Ascending aorta (tissue), 2 donors: ENCODE results near the gene ZIC4. TPM values are rescaled to one million over a fixed set of nuclear protein-coding genes. Genes with fewer than 3 reads are reported as not detected.

Experiments
- DNase-seq, 2 donors: peaks; one replicate each; pipeline ENCODE4 v3.0.0-alpha.2; 2019; ENCODE audit warnings: low spot score in 2 of 2
- H3K27ac ChIP-seq, 2 donors: fragments of 200-600 bp; sonication (generic); one replicate each; pipeline ENCODE4 v1.5.1; 2016 to 2017; ENCODE audit warnings: mild to moderate bottlenecking in 1 of 2
- H3K27me3 ChIP-seq: fragments of 200-600 bp; sonication (generic); one replicate; pipeline ENCODE4 v1.5.1; 2017
- H3K36me3 ChIP-seq, 2 donors: fragments of 200-600 bp; sonication (generic); one replicate each; pipeline ENCODE4 v1.5.1; 2016
- H3K4me1 ChIP-seq, 2 donors: fragments of 200-600 bp; sonication (generic); one replicate each; pipeline ENCODE4 v1.5.1; 2016 to 2017; ENCODE audit warnings: mild to moderate bottlenecking in 1 of 2
- H3K4me3 ChIP-seq, 2 donors: fragments of 200-600 bp; sonication (generic); one replicate each; pipeline ENCODE4 v1.5.1; 2016 to 2017; ENCODE audit warnings: mild to moderate bottlenecking in 1 of 2
- H3K9me3 ChIP-seq, 2 donors: fragments of 200-600 bp; sonication (generic); one replicate each; pipeline ENCODE4 v1.5.1; 2016
- CTCF ChIP-seq, 3 experiments: fragments of 200-600 bp in 2 of 3; fragments of 450-650 bp in 1 of 3; sonication (generic) in 2 of 3; IDR thresholded peaks; one replicate each; pipeline ENCODE4 v1.5.1; 2016 to 2019; ENCODE audit warnings: antibody characterized with exemption in 3 of 3, mild to moderate bottlenecking in 1 of 3, moderate library complexity in 1 of 3
- intact Hi-C: fragments of 100-400 bp; cut with DNase I; formaldehyde crosslinking; loops from one replicate; pipeline ENCODE4 v1.15.1; 2023
- total RNA-seq: library from RNA; depleted of rRNA; stranded (reverse); fragments of >200 nt; gene quantifications from one replicate; pipeline ENCODE4 v1.1.0, GENCODE V29; 2016

ZIC4 gene
- total RNA-seq, 1 donor from 2014 or later = not detected

GRCh38 chr3:147380977-147381376 lies 25.4 kb downstream of the ZIC4 start:
- intact Hi-C loops = loop anchor here (10.0 kb wide), 1 partner anchor 234 kb away; no protein-coding TSS in a partner anchor
- Histone ChIP-seq H3K4me3 (no peak overlapping the region), H3K4me1 (no peaks in the 10 kb centered on the region), H3K27ac (no peak overlapping the region), H3K9me3 (no peaks in the 10 kb centered on the region), H3K36me3 (no peaks in the 10 kb centered on the region), H3K27me3 (peaks cover 35% of the 10 kb centered on the region)
- TF ChIP-seq CTCF (IDR thresholded peaks at IDR 0.05) = no peak
- DNase-seq = no peak

GRCh38 chr3:147380387-147380951 lies 25.9 kb downstream of the ZIC4 start:
- Histone ChIP-seq H3K4me3 (no peak overlapping the region), H3K36me3 (no peaks in the 10 kb centered on the region), H3K27me3 (peaks cover 37% of the 10 kb centered on the region), H3K27ac (no peak overlapping the region), H3K9me3 (no peaks in the 10 kb centered on the region), H3K4me1 (no peaks in the 10 kb centered on the region)
- no peak for DNase-seq
- intact Hi-C loops = loop anchor here (10.0 kb wide), 1 partner anchor 234 kb away; no protein-coding TSS in a partner anchor
- no peak for TF ChIP-seq CTCF (IDR thresholded peaks at IDR 0.05)

- no peaks in the 10 kb centered on the region for H3K4me1 ChIP-seq
- H3K36me3 ChIP-seq = no peaks in the 10 kb centered on the region
- no peak for DNase-seq
- TF ChIP-seq CTCF (IDR thresholded peaks at IDR 0.05) = no peak
- no peak overlapping the region for H3K4me3 ChIP-seq
- H3K9me3 ChIP-seq = no peaks in the 10 kb centered on the region
- peaks cover 33% of the 10 kb centered on the region for H3K27me3 ChIP-seq
- intact Hi-C loops = loop anchor here (10.0 kb wide), 1 partner anchor 235 kb away; no protein-coding TSS in a partner anchor
- no peak overlapping the region for H3K27ac ChIP-seq
These were observed 26.7 kb downstream of the ZIC4 start for GRCh38 chr3:147379651-147380050.

GRCh38 chr3:147377412-147378367 lies 28.7 kb downstream of the ZIC4 start:
- intact Hi-C loops = no loop called here
- Histone ChIP-seq H3K4me3 (no peak overlapping the region), H3K27me3 (peaks cover 25% of the 10 kb centered on the region), H3K36me3 (no peaks in the 10 kb centered on the region), H3K27ac (no peak overlapping the region), H3K9me3 (no peaks in the 10 kb centered on the region), H3K4me1 (no peaks in the 10 kb centered on the region)
- no peak for DNase-seq
- TF ChIP-seq CTCF (IDR thresholded peaks at IDR 0.05) = no peak

- intact Hi-C loops = no loop called here
- Histone ChIP-seq H3K4me1 (no peaks in the 10 kb centered on the region), H3K9me3 (no peaks in the 10 kb centered on the region), H3K27ac (no peak overlapping the region), H3K36me3 (no peaks in the 10 kb centered on the region), H3K4me3 (no peak overlapping the region), H3K27me3 (peaks cover 22% of the 10 kb centered on the region)
- DNase-seq = no peak
- TF ChIP-seq CTCF (IDR thresholded peaks at IDR 0.05) = no peak
These were observed 33.0 kb downstream of the ZIC4 start for GRCh38 chr3:147373301-147373700.
